ENCODE results near the gene DNER. TPM values are rescaled to one million over a fixed set of nuclear protein-coding genes. Genes with fewer than 3 reads are reported as not detected.

Gene DNER
- total and polyA plus RNA-seq, 10 of the 15 experiments (the other 5 are each of a cell fraction or from before 2014, with no cell fraction given): 0.04 to 0.08 (median 0.07) TPM; not detected in 7

GRCh38 chr2:229654437-229654836 is 59.9 kb downstream of the DNER start (continued):
- TF ChIP-seq SMC3 (IDR thresholded peaks at IDR 0.05; ENCODE audit: borderline replicate concordance, low read length) (no peak), RUNX3 (IDR thresholded peaks at IDR 0.05; ENCODE audit: low read length) (no peak), EED (IDR thresholded peaks at IDR 0.05; ENCODE audit: low read depth) (no peak), SPI1 (IDR thresholded peaks at IDR 0.05; ENCODE audit: borderline replicate concordance, insufficient read depth, low read depth, low read length) (no peak)

- ATAC-seq (no peak), FAIRE-seq (no peak), DNase-seq (ENCODE audit: low read depth, low spot score) (no peak)
- H4K20me1 ChIP-seq (ENCODE audit: control insufficient read depth, insufficient read depth): no peaks in the 10 kb centered on the region
- ChIA-PET RAD21 (ENCODE audit: unreplicated experiment) (no interaction called here), CTCF (no interaction called here), POLR2A (no interaction called here), SMC1A (ENCODE audit: uncharacterized antibody, unreplicated experiment) (no interaction called here)
- H3K36me3 ChIP-seq (ENCODE audit: control insufficient read depth in 2 of 2, insufficient read depth in 2 of 2, low read length in 1 of 2): no peaks in the 10 kb centered on the region
- H3K4me1 ChIP-seq (ENCODE audit: control insufficient read depth, insufficient read depth, low read length): no peaks in the 10 kb centered on the region
- no peaks in the 10 kb centered on the region for H3K9me3 ChIP-seq (replicated peaks; ENCODE audit: control insufficient read depth, insufficient read depth, low read length)
- no peak overlapping the region for H3K4me3 ChIP-seq
- WGBS (ENCODE audit: insufficient coverage, insufficient replicate concordance, low lambda C conversion rate, missing lambda C conversion rate): 56% methylated on average over 1 of the region's 1 CpG
- H3K27me3 ChIP-seq (replicated peaks in 1 of 2; ENCODE audit: control insufficient read depth in 2 of 2, insufficient read depth in 2 of 2, low read length in 1 of 2): no peaks in the 10 kb centered on the region; a peak in 2 of 4 replicates
- no peak overlapping the region for H2AFZ ChIP-seq (ENCODE audit: control insufficient read depth, low read depth, low read length)
- in situ Hi-C loops (cut with MboI) (no loop called here), intact Hi-C loops (cut with micrococcal nuclease; ENCODE audit: unreplicated experiment) (no loop called here)
- BruUV-seq (replicated peaks): no TSS peak
- H3K9ac ChIP-seq (ENCODE audit: control insufficient read depth, insufficient read depth, low read length): no peak overlapping the region
- H3K4me2 ChIP-seq (ENCODE audit: control insufficient read depth, insufficient read depth): no peak overlapping the region
- H3K79me2 ChIP-seq (ENCODE audit: control insufficient read depth, insufficient read depth, low read length): no peaks in the 10 kb centered on the region
- H3K27ac ChIP-seq (ENCODE audit: control insufficient read depth, insufficient read depth): no peak overlapping the region
- TF ChIP-seq ZNF687 (IDR thresholded peaks at IDR 0.05) (no peak), ZBTB40 (IDR thresholded peaks at IDR 0.05; ENCODE audit: borderline replicate concordance) (no peak), ZNF274 (IDR thresholded peaks at IDR 0.05; ENCODE audit: insufficient read depth, insufficient read length) (no peak), RELB (IDR thresholded peaks at IDR 0.05; ENCODE audit: low read depth) (no peak), NR2C1 (IDR thresholded peaks at IDR 0.05) (no peak), CHD2 (IDR thresholded peaks at IDR 0.05; ENCODE audit: borderline replicate concordance, low read depth, low read length) (no peak), NR2C2 (IDR thresholded peaks at IDR 0.05; ENCODE audit: borderline replicate concordance, control insufficient read depth, insufficient read length, low read depth) (no peak), GABPA (IDR thresholded peaks at IDR 0.05; ENCODE audit: low read depth) (no peak), LARP7 (IDR thresholded peaks at IDR 0.05) (no peak), NBN (IDR thresholded peaks at IDR 0.05) (no peak), NFXL1 (IDR thresholded peaks at IDR 0.05; ENCODE audit: borderline replicate concordance) (no peak), SREBF2 (IDR thresholded peaks at IDR 0.05; ENCODE audit: low read length) (no peak)
Observed at GRCh38 chr2:229653531-229653930, 60.8 kb downstream of the DNER start.
